Heart right ventricle (tissue), 16 donors: ENCODE measurements around the gene ENKD1. TPM values are rescaled to one million over a fixed set of nuclear protein-coding genes. Genes with fewer than 3 reads are reported as not detected.

Experiments used
- ATAC-seq, 8 donors: fragments of 200-7000 bp; cut with Tn5 transposase; one replicate each; pipeline ENCODE4 v1.9.1; 2020; ENCODE audit warnings: mild to moderate bottlenecking in 8 of 8, moderate library complexity in 8 of 8, moderate number of reproducible peaks in 1 of 8
- DNase-seq, 2 donors: peaks; one replicate each; pipeline ENCODE4 v3.0.0-alpha.2; 2020
- H3K27ac ChIP-seq, 10 donors: fragments of 200-600 bp; sonication (generic) in 2 of 10; one replicate each; pipeline versions ENCODE4 v1.5.0 to v1.8.0; 2020 to 2022; ENCODE audit warnings: mild to moderate bottlenecking in 3 of 10
- H3K27me3 ChIP-seq, 7 donors: fragments of 200-600 bp; one replicate each; pipeline ENCODE4 v1.8.0; 2021 to 2022; ENCODE audit warnings: mild to moderate bottlenecking in 2 of 7
- H3K36me3 ChIP-seq, 9 donors: fragments of 200-600 bp; sonication (generic) in 1 of 9; one replicate each; pipeline versions ENCODE4 v1.5.0 to v1.8.0; 2020 to 2022; ENCODE audit warnings: mild to moderate bottlenecking in 2 of 9
- H3K4me1 ChIP-seq, 9 donors: fragments of 200-600 bp; sonication (generic) in 1 of 9; one replicate each; pipeline versions ENCODE4 v1.5.0 to v1.8.0; 2020 to 2022; ENCODE audit warnings: mild to moderate bottlenecking in 4 of 9
- H3K4me3 ChIP-seq, 10 donors: fragments of 200-600 bp; sonication (generic) in 2 of 10; one replicate each; pipeline versions ENCODE4 v1.5.0 to v1.8.0; 2020 to 2022; ENCODE audit warnings: mild to moderate bottlenecking in 7 of 10, moderate library complexity in 2 of 10
- H3K9me3 ChIP-seq, 11 donors: fragments of 200-600 bp in 10 of 11; sonication (generic) in 2 of 11; one replicate each; pipeline versions ENCODE4 v1.5.0 to v1.8.0; 2013 to 2022; ENCODE audit warnings: mild to moderate bottlenecking in 2 of 11, control low read depth in 1 of 11, moderate library complexity in 1 of 11
- WGBS, 2 donors: extraction: QIAGEN DNeasy Blood & Tissue Kit; methylation state at CpG; one replicate each; pipeline ENCODE4 v1.1.7; 2013; ENCODE audit warnings: inconsistent platforms in 1 of 2; 5-methylcytosine and 5-hydroxymethylcytosine counted together
- intact Hi-C, 10 donors: fragments of 100-400 bp; cut with DNase I; formaldehyde crosslinking; loops; one replicate each; pipeline versions ENCODE4 v1.11.1 to v1.14.2; 2022
- long read RNA-seq, 3 donors: library from polyadenylated mRNA; unstranded; transcript quantifications; one replicate each; pipeline ENCODE4 v2.0.0, GENCODE V29; 2020 to 2021
- polyA plus RNA-seq, 2 donors: library from polyadenylated mRNA; stranded (reverse); fragments of 200-250 nt; gene quantifications; one replicate each; pipeline ENCODE4 v1.2.3, GENCODE V29; 2013
- total RNA-seq, 10 donors: library from RNA; stranded (reverse); fragmentation: NEBNext Ultra II Directional in 3 of 10; extraction: Animal tissue kit (Norgen Biotek cat#: 25700) in 3 of 10; gene quantifications; one replicate each; pipeline versions ENCODE4 v1.2.1 to v1.2.4, GENCODE V29; 2021 to 2023
- TF ChIP-seq, protein P1 (sequence below), 9 donors: fragments of 200-600 bp; sonication (generic) in 2 of 9; IDR thresholded peaks; one replicate each; pipeline versions ENCODE4 v1.5.0 to v1.8.0; 2021 to 2022; ENCODE audit warnings: antibody characterized with exemption in 9 of 9, mild to moderate bottlenecking in 5 of 9, moderate library complexity in 1 of 9
- donor health status: Arrhythmogenic right ventricular cardiomyopathy.
- donor health status: ischemic (EF 13 %, LVEDD 7.1; RV severe dilation, severe dysfunction).
- donor health status: healthy with polysubstance abuse.
- donor health status: DM: no; HTN: yes; CAD: no.
- donor health status: DM: no; HTN: no; CAD: no.
- donor health status: ischemic (EF 25% LVEDD 6.9; RV normal size, moderate dysfunction).
- donor health status: ischemic (EF 25% LVEDD 5.7; RV mildly dilated, moderate dysfunction).
- donor health status: healthy.
- donor health status: DM: yes; HTN: yes; CAD: no.
- donor health status: Ischemic cardiomyopathy.
- donor health status: ischemic (EF 35%, LVEDD 5.7; RV mildly dilated, moderate dysfunction).
- donor health status: nonischemic (EF 11% LVEDD 7.7; RV severe dilation, severe dysfunction).
- donor health status: DM: yes; HTN: yes; CAD: no.
- donor health status: PGD.
- donor health status: ischemic (EF 29% LVEDD 5.4; RV normal size, mild dysfunction).
- donor health status: nonischemic (EF 23%, LVEDD 6.1; RV moderate dilation, normal function).

ENKD1 gene, protein sequence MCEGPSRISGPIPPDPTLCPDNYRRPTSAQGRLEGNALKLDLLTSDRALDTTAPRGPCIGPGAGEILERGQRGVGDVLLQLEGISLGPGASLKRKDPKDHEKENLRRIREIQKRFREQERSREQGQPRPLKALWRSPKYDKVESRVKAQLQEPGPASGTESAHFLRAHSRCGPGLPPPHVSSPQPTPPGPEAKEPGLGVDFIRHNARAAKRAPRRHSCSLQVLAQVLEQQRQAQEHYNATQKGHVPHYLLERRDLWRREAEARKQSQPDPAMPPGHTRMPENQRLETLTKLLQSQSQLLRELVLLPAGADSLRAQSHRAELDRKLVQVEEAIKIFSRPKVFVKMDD
- total RNA-seq (10 to 100 TPM in 1 of 10 donors, 1 to 10 TPM in 9; 3.6 to 12.7 (median 8.4) TPM), polyA plus RNA-seq (10 to 100 TPM; 24.5 to 30.9 TPM)
- long read RNA-seq, donor 1, transcript ENKD1-201 (7 exons, 1,579 nt) = major isoform, 11 of 22 reads
- long read RNA-seq, donor 1, partial matches to known transcripts = 0 of 22 reads
- long read RNA-seq, donor 1, other reads (novel, unspliced or antisense) = 11 of 22 reads
- long read RNA-seq, donor 2, transcript ENKD1-201 (7 exons, 1,579 nt) = major isoform, 6 of 13 reads
- long read RNA-seq, donor 2, partial matches to known transcripts = 0 of 13 reads
- long read RNA-seq, donor 2, other reads (novel, unspliced or antisense) = 7 of 13 reads
- long read RNA-seq, donor 3, partial matches to known transcripts = 0 of 1 reads
- long read RNA-seq, donor 3, other reads (novel, unspliced or antisense) = 1 of 1 reads

GRCh38 chr16:67666559-67667452, at the start of gene ENKD1, which contains the start of gene C16orf86:
ENKD1 (minus strand) TSS chr16:67666750; CDS start chr16:67666442, 308 bp downstream.
C16orf86 (plus strand) TSS chr16:67666814; CDS start chr16:67666971, 157 bp downstream.
- TF ChIP-seq, protein P1, sequence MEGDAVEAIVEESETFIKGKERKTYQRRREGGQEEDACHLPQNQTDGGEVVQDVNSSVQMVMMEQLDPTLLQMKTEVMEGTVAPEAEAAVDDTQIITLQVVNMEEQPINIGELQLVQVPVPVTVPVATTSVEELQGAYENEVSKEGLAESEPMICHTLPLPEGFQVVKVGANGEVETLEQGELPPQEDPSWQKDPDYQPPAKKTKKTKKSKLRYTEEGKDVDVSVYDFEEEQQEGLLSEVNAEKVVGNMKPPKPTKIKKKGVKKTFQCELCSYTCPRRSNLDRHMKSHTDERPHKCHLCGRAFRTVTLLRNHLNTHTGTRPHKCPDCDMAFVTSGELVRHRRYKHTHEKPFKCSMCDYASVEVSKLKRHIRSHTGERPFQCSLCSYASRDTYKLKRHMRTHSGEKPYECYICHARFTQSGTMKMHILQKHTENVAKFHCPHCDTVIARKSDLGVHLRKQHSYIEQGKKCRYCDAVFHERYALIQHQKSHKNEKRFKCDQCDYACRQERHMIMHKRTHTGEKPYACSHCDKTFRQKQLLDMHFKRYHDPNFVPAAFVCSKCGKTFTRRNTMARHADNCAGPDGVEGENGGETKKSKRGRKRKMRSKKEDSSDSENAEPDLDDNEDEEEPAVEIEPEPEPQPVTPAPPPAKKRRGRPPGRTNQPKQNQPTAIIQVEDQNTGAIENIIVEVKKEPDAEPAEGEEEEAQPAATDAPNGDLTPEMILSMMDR (IDR thresholded peaks at IDR 0.05) = peak in 1 of 9 donors; percentile 8
- Histone ChIP-seq H3K36me3 (peaks cover 0 to 27% (median 0%) of the 10 kb centered on the region in 9 donors), H3K4me3 (peak within 1 kb of the TSS; percentile 58 to 92 (median 87)), H3K27ac (peak within 1 kb of the TSS; percentile 81 to 98 (median 94)), H3K9me3 (no peaks in the 10 kb centered on the region), H3K27me3 (no peaks in the 10 kb centered on the region), H3K4me1 (peaks cover 8 to 38% (median 25%) of the 10 kb centered on the region in 9 donors)
- intact Hi-C loops = loop anchor here in 5 of 10 donors (1.0 to 10.0 kb wide), 6 partner anchors 104 to 172 kb away; partner anchors contain the start of genes CTCF (in 3 of the 5), RANBP10 (in 1 of the 5) and TSNAXIP1 (in 1 of the 5)
- peak; percentile 71 to 84 (median 76) for ATAC-seq
- peak; percentile 88 for DNase-seq
- WGBS, 2 donors = 4 to 5% methylated on average over 76 to 78 of the region's 78 CpGs

GRCh38 chr16:67716097-67716496, 49.5 kb upstream of the ENKD1 start:
- DNase-seq (no peak), ATAC-seq (no peak)
- peaks cover 0 to 4% (median 0%) of the 10 kb centered on the region in 9 donors for H3K36me3 ChIP-seq
- H3K9me3 ChIP-seq = no peaks in the 10 kb centered on the region
- peaks cover 0 to 43% (median 24%) of the 10 kb centered on the region in 9 donors for H3K4me1 ChIP-seq
- no peak overlapping the region for H3K27ac ChIP-seq
- TF ChIP-seq, protein P1 (IDR thresholded peaks at IDR 0.05) = no peak
- no peaks in the 10 kb centered on the region for H3K27me3 ChIP-seq
- H3K4me3 ChIP-seq = no peak overlapping the region
- intact Hi-C loops = loop anchor here in 3 of 10 donors (5.0 kb wide), 4 partner anchors 34 to 91 kb away; partner anchors contain the start of genes RANBP10 (in 1 of the 3) and TSNAXIP1 (in 1 of the 3)
- 93% methylated on average over 2 of the region's 2 CpGs for WGBS, 2 donors

GRCh38 chr16:67714522-67714921, 48.0 kb upstream of the ENKD1 start:
- no peak overlapping the region for H3K4me3 ChIP-seq
- no peak for DNase-seq
- TF ChIP-seq, protein P1 (IDR thresholded peaks at IDR 0.05) = no peak
- 77 to 82% methylated on average over 1 of the region's 1 CpG for WGBS, 2 donors
- intact Hi-C loops = loop anchor here in 1 of 10 donors (5.0 kb wide), 1 partner anchor 37 kb away; no protein-coding TSS in a partner anchor
- H3K4me1 ChIP-seq = peaks cover 0 to 32% (median 12%) of the 10 kb centered on the region in 9 donors
- no peak for ATAC-seq
- no peaks in the 10 kb centered on the region for H3K9me3 ChIP-seq
- no peaks in the 10 kb centered on the region for H3K27me3 ChIP-seq
- peaks cover 0 to 4% (median 0%) of the 10 kb centered on the region in 9 donors for H3K36me3 ChIP-seq
- no peak overlapping the region for H3K27ac ChIP-seq
